KMS-11 (cell line): ENCODE results near the gene GAB4.

ENCODE experiments used
- H2AFZ ChIP-seq: fragments of 200-600 bp; sonication (generic); 2 replicates; pipeline ENCODE4 v1.6.1; 2016; ENCODE audit warnings: antibody characterized with exemption, mixed run types, low read depth
- H3K27ac ChIP-seq: fragments of 200-600 bp; sonication (generic); 2 replicates; pipeline ENCODE4 v1.6.1; 2016; ENCODE audit warnings: mild to moderate bottlenecking, mixed run types
- H3K27me3 ChIP-seq: fragments of 200-600 bp; sonication (generic); 2 replicates; pipeline ENCODE4 v1.6.1; 2017; ENCODE audit warnings: mild to moderate bottlenecking, low read depth, mixed run types, moderate library complexity; ENCODE audit not compliant: insufficient read depth
- H3K36me3 ChIP-seq: fragments of 200-600 bp; sonication (generic); 2 replicates; pipeline ENCODE4 v1.6.1; 2017; ENCODE audit warnings: mild to moderate bottlenecking, mixed run types; ENCODE audit not compliant: insufficient read depth
- H3K4me1 ChIP-seq: fragments of 200-600 bp; sonication (generic); 2 replicates; pipeline ENCODE4 v1.6.1; 2016; ENCODE audit warnings: mild to moderate bottlenecking, low read depth, mixed run types; ENCODE audit not compliant: poor library complexity, severe bottlenecking
- H3K4me2 ChIP-seq: fragments of 200-600 bp; sonication (generic); 2 replicates; pipeline ENCODE4 v1.7.0; 2016; ENCODE audit warnings: mild to moderate bottlenecking, mixed run types
- H3K4me3 ChIP-seq: fragments of 200-600 bp; sonication (generic); IDR thresholded peaks from 2 replicates; pipeline ENCODE4 v1.6.1; 2017; ENCODE audit warnings: low read depth, low read length, mixed read lengths; ENCODE audit not compliant: insufficient read depth
- H3K79me2 ChIP-seq: fragments of 200-600 bp; sonication (generic); 2 replicates; pipeline ENCODE4 v1.6.1; 2016; ENCODE audit warnings: low read depth, mixed run types; ENCODE audit not compliant: insufficient read depth
- H3K9ac ChIP-seq: fragments of 200-600 bp; sonication (generic); 2 replicates; pipeline ENCODE4 v1.6.1; 2016; ENCODE audit warnings: mild to moderate bottlenecking, mixed run types
- H4K20me1 ChIP-seq: fragments of 200-600 bp; sonication (generic); 2 replicates; pipeline ENCODE4 v1.6.1; 2016; ENCODE audit warnings: mild to moderate bottlenecking, mixed run types; ENCODE audit not compliant: insufficient read depth
- CTCF ChIP-seq: fragments of 200-600 bp; sonication (generic); conservative IDR thresholded peaks from 2 replicates; pipeline ENCODE4 v1.6.1; 2017; ENCODE audit warnings: low read depth, mild to moderate bottlenecking, antibody characterized with exemption, low read length, moderate library complexity, mixed read lengths

The GAB4 gene

DNA sequence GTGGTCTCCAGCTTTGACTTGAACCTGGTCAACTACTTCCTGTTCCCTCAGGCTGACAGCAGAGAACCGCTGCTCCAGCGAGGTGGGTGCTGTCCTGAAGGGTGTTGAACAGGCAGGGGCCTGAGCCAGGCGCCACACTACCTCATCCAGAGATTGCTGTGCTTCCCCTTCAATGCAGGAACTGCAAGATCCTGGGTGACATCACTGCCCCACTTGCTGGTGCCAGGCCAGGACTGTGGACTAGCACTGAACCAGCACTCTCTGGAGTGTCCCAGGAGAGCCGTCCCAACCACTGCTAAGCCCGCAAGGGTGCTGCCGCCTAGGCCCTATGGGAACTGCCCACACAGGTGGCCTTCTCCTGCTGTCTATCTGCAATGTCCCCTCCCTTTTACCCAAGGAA, 51.7 kb downstream of the GAB4 start:
- Histone ChIP-seq H3K27me3 (no peaks in the 10 kb centered on the region), H2AFZ (no peak overlapping the region), H3K27ac (no peak overlapping the region), H3K36me3 (no peaks in the 10 kb centered on the region), H3K9ac (no peak overlapping the region), H3K4me3 (no peak overlapping the region), H4K20me1 (no peaks in the 10 kb centered on the region), H3K4me1 (no peaks in the 10 kb centered on the region), H3K4me2 (no peak overlapping the region), H3K79me2 (no peaks in the 10 kb centered on the region)
- no peak for TF ChIP-seq CTCF

GRCh38 chr22:16955678-16956210, 52.3 kb downstream of the GAB4 start:
- Histone ChIP-seq H2AFZ (no peak overlapping the region), H3K36me3 (no peaks in the 10 kb centered on the region), H3K4me2 (no peak overlapping the region), H3K27me3 (no peaks in the 10 kb centered on the region), H3K4me1 (no peaks in the 10 kb centered on the region), H3K79me2 (no peaks in the 10 kb centered on the region), H4K20me1 (no peaks in the 10 kb centered on the region), H3K4me3 (no peak overlapping the region), H3K27ac (no peak overlapping the region), H3K9ac (no peak overlapping the region)
- no peak for TF ChIP-seq CTCF

GRCh38 chr22:16955081-16955480, 52.9 kb downstream of the GAB4 start:
- Histone ChIP-seq H3K27ac (no peak overlapping the region), H3K79me2 (no peaks in the 10 kb centered on the region), H2AFZ (no peak overlapping the region), H3K4me1 (no peaks in the 10 kb centered on the region), H3K4me3 (no peak overlapping the region), H3K4me2 (no peak overlapping the region), H4K20me1 (no peaks in the 10 kb centered on the region), H3K9ac (no peak overlapping the region), H3K36me3 (no peaks in the 10 kb centered on the region), H3K27me3 (no peaks in the 10 kb centered on the region)
- TF ChIP-seq CTCF: no peak

GRCh38 chr22:16954060-16954403, 54.0 kb downstream of the GAB4 start:
- H3K4me3 ChIP-seq: no peak overlapping the region
- H3K79me2 ChIP-seq: no peaks in the 10 kb centered on the region
- no peaks in the 10 kb centered on the region for H3K4me1 ChIP-seq
- no peaks in the 10 kb centered on the region for H3K27me3 ChIP-seq
- no peaks in the 10 kb centered on the region for H3K36me3 ChIP-seq
- TF ChIP-seq CTCF: no peak
- no peak overlapping the region for H3K27ac ChIP-seq
- no peak overlapping the region for H2AFZ ChIP-seq
- no peak overlapping the region for H3K4me2 ChIP-seq
- no peaks in the 10 kb centered on the region for H4K20me1 ChIP-seq
- no peak overlapping the region for H3K9ac ChIP-seq
